HG03354 (cell line): Measurements from ENCODE around the gene OXNAD1.
A peak's percentile ranks its signal among the peaks of the same experiment; 100 is the strongest.

Source experiments
- ATAC-seq: cut with Tn5 transposase; IDR thresholded peaks from one replicate; pipeline ENCODE4 v1.9.1; 2021; ENCODE audit warnings: mild to moderate bottlenecking; ENCODE audit not compliant: unreplicated experiment, poor library complexity, severe bottlenecking

The OXNAD1 gene, protein sequence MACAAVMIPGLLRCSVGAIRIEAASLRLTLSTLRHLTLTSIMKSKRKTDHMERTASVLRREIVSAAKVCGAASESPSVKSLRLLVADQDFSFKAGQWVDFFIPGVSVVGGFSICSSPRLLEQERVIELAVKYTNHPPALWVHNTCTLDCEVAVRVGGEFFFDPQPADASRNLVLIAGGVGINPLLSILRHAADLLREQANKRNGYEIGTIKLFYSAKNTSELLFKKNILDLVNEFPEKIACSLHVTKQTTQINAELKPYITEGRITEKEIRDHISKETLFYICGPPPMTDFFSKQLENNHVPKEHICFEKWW

DNA sequence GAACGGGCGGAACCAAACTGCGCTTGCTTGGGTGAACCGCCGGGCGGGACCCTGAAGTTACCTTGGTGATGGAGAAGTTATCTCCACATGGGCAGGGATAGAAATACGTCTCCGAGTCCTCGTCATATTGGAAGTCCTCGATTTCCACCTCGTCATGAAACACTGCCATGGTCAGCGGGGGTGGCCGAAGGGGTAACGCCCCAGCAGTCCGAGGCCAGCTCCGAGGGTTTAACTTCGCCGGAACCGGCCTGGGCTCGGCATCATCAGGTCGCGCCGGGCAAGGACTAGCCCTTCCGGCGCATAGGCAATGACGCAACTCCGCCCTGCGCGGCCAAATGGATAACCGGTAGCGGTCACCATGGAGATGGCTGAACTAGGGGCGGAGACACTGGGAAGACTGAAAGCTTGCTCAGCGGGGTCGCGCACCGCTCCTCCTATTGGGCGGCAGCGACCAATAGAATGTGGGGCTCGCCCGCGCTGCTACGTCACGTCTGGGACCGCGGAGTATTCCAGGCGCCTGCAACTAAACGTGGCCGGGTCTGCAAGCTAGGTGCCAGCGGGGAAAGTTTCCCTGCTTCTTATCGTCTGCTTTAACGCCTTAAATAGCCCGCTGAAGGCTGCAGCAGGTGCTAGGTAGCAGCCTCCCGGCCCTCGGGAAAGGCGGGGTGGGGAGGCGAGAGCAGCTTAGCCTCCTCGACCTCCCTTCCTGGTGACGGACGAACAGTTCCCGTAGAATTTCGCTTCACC lies at the start of gene OXNAD1, which contains the start of gene DPH3:
Gene OXNAD1 (plus strand): TSS at position 505 of the 747 bp plus-strand sequence. CDS start 5,741 bp downstream, outside the sequence.
Gene DPH3 (minus strand): TSS at position 236 of the 747 bp plus-strand sequence. CDS start 67 bp downstream, at position 169.
- peak; percentile 99 for ATAC-seq

DNA sequence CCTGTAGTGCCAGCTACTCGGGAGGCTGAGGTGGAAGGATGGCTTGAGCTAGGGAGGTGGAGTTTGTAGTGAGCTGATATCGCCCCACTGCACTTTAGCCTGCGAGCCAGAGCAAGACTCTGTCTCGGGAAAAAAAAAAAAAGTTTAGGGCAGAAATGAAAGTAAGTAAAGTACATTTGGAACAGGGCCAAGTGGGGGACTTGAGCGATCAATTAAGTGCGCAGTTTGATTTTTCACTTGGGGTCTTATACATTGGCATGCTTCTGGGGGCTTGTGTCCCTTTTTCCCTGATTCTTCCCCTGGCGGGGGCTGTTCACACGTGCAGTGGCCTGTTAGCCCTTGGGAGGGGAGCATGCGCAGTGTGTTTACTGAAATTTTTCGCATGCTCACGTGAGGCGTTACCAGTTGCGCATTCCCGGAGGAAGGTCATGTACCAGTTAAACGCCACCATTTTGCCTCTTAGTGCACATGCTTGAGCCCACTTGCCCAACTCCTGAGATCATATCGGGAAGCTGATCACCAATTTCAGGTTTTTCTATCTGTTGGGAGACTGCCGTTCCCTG lies 48.6 kb upstream of the OXNAD1 start:
- no peak for ATAC-seq

DNA sequence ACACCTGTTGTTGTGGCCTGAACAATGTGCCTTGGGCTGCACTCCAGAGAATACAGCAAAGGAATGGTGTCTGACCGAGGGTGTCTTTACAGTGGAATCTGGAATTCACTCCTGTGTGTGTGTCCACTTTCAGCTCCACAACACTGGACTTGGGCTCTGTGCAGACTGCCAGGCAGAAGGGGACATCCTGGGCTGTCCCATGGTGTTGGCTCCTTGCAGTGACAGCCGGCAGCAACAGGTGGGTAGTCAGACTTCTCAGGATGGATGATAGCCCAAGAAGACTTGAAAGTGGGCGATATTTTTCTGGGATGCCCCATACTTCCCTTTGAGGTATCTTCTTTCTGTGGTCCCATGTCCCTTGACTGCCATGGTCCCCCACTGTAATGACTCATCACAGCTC lies 45.2 kb upstream of the OXNAD1 start:
- ATAC-seq, result no peak

DNA sequence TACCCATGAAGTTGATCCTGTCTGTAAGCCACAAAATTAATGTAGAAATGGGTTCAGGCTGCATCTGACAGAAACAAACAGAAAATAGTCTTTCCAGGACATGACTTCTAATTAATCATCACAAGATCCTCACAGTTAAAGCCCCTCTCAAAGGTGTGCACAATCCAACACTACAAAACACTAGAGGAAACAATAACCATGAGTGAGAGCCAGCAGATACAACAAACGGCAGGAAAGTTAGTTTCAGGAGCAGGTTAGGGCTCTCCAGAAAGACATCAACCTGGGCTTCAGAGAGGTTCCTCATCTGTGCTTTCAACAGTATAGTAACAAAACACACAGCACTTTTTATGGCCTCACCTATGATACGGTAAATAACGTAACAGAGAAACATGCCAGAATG lies 43.0 kb upstream of the OXNAD1 start:
- ATAC-seq, result no peak

DNA sequence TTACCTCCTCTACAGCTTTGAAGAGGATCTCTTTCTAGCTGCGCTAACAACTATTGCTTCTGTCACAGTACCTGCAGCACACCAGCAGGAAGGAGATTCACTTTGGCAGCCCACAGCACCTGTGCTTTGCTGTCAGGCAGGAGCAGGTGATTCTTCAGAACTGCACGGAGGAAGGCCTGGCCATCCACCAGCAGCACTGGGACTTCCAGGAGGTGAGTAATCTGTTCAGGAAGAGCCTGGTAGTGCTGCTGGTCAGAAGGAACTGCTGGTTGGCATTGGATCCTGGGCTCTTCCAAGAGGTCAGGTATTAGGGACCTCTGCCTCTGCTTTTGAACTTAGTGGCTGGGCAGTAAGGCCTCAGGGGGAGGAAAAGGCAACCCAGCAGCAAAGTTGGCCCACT lies 42.5 kb upstream of the OXNAD1 start:
- no peak for ATAC-seq

DNA sequence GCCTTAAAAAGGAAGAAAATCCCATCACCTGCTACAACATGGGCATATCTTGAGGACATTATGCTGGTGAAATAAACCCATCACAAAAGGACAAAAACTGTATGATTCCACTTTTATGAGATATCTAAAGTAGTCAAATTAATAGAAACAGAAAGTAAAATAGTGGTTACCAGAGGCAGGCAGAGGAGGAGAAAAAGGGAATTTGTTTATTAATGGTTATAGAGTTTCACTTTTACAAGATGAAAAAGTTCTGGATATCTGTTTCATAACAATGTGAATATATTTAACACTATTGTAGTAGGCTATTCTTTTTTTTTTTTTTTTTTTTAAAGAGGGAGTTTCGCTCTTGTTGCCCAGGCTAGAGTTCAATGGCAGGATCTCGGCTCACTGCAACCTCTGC lies 40.7 kb upstream of the OXNAD1 start:
- peak; percentile 39 for ATAC-seq

DNA sequence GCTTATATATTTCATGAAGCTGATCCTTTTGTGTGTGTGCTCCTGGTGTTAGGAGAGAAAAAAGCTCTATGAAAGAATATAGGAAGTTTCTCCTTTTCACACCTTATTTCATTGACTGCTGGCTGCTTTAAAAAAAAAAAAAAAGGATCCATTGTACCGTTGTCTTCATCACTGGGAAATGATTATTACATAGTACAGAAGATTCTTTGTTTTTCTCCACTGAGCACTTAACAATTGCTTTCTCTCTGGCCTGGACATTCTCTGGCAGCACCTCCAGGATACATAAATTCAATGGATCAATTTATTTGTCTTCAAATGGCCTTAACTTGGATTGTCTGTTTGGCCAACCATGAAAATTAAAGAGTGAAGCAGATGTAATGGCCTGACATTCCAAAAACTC lies 37.4 kb upstream of the OXNAD1 start:
- ATAC-seq, result no peak

DNA sequence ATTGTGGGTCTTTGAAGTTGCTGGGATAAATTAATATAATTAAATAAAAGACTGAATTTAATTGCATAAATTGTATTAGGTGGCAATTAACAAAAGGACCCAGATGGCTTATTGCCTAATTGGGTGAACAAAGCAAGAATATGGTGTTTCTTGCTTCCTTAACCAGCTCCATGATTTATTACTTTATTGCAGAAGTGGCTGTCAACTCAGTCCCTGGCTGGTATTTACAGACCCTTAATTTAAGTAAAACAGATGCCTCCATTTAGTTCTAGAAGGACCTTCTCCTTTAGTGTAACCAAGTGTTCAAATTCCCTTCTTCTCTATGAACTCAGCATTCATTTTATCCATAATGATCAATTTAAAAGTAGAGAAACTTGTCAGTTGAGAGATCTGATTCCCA lies 35.3 kb upstream of the OXNAD1 start:
- no peak for ATAC-seq

DNA sequence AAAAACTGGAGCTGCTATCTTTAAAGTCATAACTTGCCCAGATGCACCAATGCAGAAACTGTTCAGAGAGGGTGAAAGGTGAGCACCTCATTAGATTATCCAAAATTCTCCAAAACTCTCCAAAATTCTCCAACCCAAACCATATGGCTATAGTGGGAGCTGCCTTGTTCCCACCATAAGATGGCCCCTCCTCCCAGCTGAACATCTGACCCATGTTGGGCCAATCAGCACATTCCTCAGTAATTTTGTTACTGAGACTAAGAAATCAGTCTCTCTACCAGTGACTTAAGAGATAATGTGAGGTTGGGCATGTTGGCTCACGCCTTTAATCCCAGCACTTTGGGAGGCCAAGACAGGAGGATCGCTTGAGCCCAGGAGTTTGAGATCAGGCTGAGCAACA lies 33.0 kb upstream of the OXNAD1 start:
- ATAC-seq, result no peak

DNA sequence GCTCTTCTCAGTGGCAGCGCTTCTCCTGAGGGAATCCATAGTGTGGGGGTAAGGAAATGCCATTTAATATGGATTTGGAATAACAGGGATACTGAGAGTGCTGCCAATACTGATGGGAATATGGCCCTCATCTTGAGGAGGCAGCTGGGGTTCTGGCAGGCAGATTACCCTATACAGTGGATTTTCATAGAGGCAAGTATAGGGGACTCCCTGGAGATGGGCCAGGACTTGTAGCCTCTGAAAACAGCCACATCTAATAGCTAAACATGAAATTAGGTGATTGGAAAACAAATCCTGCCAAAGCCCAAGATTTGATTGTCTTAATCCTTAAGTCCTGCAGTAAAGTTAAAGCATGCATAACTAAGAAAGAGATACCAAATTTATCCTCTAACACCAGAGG lies 31.2 kb upstream of the OXNAD1 start:
- ATAC-seq, result no peak

DNA sequence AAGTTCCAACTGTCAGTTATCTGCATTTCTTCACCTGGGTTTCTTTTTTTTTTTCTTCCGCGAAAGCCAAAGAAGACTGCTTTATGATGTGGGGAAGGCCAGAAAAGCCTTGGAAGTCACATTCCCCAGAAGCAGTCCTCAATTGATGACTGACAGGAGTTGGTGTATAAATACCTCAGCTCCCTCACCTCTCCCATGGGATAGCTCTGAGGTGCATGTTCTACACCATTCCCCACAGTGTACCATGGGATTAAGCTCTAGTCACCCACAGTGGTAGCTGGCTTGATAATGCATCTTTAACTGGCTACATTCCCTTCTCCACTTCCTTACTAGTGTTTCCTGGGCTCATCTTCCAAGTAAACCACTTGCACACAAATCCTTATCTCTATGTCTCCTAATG lies 30.7 kb upstream of the OXNAD1 start:
- ATAC-seq, result no peak

DNA sequence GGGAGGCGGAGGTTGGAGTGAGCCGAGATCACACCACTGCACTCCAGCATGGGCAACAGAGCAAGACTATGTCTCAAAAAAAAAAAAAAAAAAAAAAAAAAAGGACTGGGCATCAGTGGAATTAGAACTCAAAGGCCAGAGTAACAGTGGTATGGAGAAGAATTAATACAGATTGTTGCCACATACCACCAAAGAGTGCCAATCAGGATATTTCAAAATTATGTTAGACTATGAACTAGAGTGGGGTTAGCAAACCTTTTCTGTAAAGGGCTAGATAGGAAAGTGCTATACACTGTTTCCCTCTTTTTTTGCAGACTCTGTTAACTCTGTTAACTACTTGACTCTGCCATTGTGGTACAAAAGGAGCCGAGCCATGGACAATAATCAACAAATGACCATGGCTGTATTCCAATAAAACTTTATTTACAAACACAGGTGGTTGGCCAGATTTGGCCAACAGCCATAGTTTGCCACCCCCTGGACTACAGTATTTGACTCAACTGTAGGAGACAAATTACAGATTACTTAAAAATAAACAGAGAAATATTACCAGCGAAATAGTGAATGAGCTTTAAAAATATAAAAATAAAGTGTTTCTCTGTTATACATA lies 28.9 kb upstream of the OXNAD1 start:
- no peak for ATAC-seq

DNA sequence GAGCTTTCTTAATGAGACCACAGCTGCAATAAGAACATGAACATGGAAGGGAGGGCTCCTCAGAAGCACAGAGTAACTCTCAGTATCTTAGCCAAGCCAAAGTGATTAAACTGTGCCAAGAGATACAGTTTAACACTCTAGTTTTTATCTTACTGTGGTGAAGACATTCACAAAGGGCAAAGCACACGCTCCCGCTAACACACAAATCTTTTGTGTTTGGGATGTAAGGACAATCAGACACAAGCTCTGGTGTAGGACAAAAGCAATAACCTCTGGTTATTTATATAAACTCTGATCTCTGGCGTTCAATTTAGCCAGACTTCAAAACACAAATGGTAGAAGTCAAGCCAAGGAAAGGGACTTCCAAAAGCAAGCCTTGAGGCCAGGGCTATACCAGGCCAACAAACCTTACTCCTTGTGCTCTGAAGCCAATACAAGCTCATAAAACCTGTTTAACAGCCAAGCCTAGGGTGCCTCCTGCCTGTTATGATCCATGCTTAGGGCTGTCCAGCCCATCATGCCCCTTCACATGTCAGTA lies 28.1 kb upstream of the OXNAD1 start:
- no peak for ATAC-seq

DNA sequence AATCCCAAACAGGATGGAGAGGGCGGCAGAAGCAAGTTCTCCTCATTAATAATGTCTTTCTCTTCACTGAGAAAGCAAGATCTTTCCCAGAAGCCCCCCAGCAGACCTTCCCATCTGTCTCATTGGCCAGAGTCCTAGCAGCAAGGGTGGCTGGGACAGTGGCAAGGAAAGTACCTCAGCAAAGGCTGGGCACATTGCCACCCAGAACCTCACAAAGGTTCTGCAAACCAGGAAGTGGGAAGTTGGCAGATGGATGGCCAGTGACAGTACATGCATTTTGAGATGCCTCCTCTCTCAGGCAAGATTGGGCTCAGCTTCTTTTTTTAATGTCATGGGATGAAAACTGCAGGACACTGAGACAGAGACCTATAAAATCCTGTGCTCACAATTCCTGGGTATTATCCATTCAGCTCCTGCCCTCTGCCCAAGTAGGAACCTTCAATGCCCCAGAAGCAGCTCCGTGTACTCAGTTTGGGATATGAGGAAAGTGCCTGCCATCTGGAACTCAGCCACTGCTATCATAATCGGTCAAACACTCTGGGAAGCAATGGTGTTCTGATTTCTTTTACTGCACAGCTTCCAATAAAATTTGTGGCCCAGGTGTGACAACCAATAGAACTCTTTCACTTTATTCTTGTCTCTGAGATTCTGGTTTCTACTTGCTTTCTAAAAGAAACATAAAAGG lies 25.8 kb upstream of the OXNAD1 start:
- no peak for ATAC-seq

DNA sequence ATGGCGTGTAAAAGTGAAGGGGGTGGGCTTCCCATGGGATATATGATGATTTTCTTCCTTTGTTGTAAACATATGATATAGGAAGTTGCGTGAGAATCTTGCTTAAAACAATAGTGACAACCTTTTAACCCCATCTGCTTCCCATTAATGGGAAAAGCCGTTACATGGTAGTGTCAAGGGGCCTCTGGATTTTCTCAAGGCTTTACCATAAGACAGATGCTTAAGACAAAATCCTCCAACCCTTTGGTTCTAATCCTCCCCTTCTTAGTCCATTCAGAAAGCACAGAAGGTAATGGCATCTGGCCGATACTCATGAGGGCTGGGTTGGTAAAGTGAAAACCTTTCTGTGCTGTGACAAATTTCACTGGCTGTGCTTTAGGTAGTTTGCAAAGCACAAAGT lies 25.2 kb upstream of the OXNAD1 start:
- no peak for ATAC-seq

DNA sequence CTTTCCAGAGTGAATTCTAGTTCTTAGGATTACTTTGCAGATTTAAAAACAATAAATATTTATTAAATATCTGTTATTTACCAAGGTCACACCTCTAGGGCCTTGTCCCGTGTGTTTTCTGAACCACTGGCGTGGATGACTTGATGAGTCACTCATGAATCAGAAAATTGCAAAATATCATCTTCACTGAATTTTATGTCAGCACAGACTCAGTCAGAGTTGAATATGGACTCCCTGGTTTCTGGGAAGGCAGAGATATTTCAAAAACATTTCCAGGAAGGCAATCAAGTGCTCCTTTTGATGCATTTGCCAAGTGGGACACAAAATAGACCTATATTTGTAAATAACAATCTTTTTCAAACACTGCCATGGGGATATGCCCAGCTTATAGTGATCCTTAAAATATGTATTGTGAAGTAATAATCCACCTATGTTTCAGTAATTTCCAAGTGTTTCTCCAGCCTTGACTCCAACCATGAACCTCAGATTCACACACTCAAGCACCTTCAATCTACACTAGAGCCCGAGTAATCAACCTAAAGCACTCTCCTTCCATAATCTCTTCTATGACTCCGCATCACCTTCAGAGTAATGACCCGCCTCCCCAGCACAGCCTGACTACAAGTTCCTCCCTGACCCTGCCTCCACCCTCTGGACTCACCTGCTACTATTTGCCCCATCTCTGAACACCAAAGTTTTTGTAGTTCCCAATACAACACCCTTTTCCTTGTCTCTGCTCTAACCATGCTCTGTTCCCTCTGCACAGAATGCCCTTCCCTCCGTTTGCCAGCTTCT lies 24.6 kb upstream of the OXNAD1 start:
- ATAC-seq, result no peak

DNA sequence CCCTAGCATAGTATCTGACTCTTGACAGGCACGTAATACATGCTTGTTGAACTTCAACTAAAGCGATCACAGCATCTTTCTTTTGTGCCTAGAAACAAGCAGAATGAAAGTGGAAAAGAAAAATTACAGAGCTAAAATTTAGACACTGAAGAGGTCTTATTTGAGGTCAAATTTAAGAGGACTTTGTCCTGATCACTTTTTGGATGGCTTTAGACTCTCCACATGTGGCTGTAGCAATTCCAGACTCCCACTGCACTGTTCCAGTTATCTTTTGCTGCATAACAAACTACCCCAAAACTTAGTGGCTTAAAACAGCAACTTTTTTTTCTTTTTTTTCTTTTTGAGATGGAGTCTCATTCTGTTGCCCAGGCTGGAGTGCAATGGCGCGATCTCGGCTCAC lies 23.8 kb upstream of the OXNAD1 start:
- ATAC-seq, result no peak

DNA sequence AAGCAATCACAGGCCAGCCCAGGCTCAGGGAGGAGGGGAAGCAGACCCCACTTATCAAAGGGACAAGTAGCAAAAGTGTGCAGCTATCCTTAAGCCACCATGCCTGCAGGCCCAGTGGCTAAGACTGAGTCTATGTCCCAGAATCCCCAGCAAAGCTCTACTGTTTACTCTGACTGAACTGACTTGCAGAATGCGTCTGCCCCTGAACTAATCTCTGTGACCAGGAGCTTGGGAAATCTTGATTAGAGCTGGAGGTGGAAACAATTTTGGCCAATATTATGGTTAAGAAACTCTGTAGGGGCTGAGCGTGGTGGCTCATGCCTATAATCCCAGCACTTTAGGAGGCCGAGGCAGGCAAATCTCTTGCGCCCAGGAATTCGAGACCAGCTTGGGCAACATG lies 22.8 kb upstream of the OXNAD1 start:
- ATAC-seq, result no peak
